HG02938 (cell line): ENCODE results near the gene CALML6.
"Not testable (repeated sequence)": the region's sequence is repeated elsewhere in the genome, so short reads cannot be mapped to it uniquely, and the experiment has no call there.

Source experiments
- ATAC-seq: cut with Tn5 transposase; IDR thresholded peaks from one replicate; pipeline ENCODE4 v1.9.1; 2021; ENCODE audit warnings: mild to moderate bottlenecking, moderate library complexity; ENCODE audit not compliant: unreplicated experiment

Gene CALML6

GRCh38 chr1:1914971-1915692, at the start of gene CALML6:
TSS of gene CALML6 (plus strand) at chr1:1915260. CDS start at chr1:1915281, 21 bp downstream.
- ATAC-seq: no peak

- ATAC-seq: no peak
These were observed 47.9 kb upstream of the CALML6 start for GRCh38 chr1:1867164-1867563.

GRCh38 chr1:1869469-1869868, 45.6 kb upstream of the CALML6 start:
- ATAC-seq: no peak

GRCh38 chr1:1872329-1872994, 42.6 kb upstream of the CALML6 start:
- ATAC-seq: no peak

- no peak for ATAC-seq
These were observed 41.9 kb upstream of the CALML6 start for GRCh38 chr1:1873186-1873585.

- ATAC-seq: no peak
These were observed 40.2 kb upstream of the CALML6 start for GRCh38 chr1:1874901-1875300.

- ATAC-seq: no peak
These were observed 39.1 kb upstream of the CALML6 start for GRCh38 chr1:1875932-1876331.

- ATAC-seq: no peak
These were observed 38.6 kb upstream of the CALML6 start for GRCh38 chr1:1876335-1876930.

- no peak for ATAC-seq
These were observed 37.1 kb upstream of the CALML6 start for GRCh38 chr1:1877865-1878436.

- ATAC-seq: no peak
These were observed 35.1 kb upstream of the CALML6 start for GRCh38 chr1:1879942-1880341.

- ATAC-seq: no peak
These were observed 34.3 kb upstream of the CALML6 start for GRCh38 chr1:1880617-1881312.

- ATAC-seq: no peak
These were observed 33.3 kb upstream of the CALML6 start for GRCh38 chr1:1881727-1882126.

- ATAC-seq: no peak
These were observed 31.8 kb upstream of the CALML6 start for GRCh38 chr1:1883092-1883873.

- not testable (repeated sequence) for ATAC-seq
These were observed 31.2 kb upstream of the CALML6 start for GRCh38 chr1:1883890-1884289.

GRCh38 chr1:1889090-1889750, 25.8 kb upstream of the CALML6 start:
- no peak for ATAC-seq

GRCh38 chr1:1889847-1890505, 25.1 kb upstream of the CALML6 start:
- peak; percentile 43 for ATAC-seq

GRCh38 chr1:1890506-1891348, 24.3 kb upstream of the CALML6 start, which contains the start of gene GNB1:
TSS of gene GNB1 (minus strand) at chr1:1891087. CDS start at chr1:1825453, 65,634 bp downstream.
- peak; percentile 67 for ATAC-seq

GRCh38 chr1:1891349-1892078, 23.5 kb upstream of the CALML6 start:
- ATAC-seq: no peak
